Breast epithelium (tissue), 3 donors: Measurements from ENCODE around the gene URM1.

Experiments used
- POLR2A ChIP-seq: fragments of 450-650 bp; IDR thresholded peaks from one replicate; pipeline ENCODE4 v1.6.1; 2016; ENCODE audit warnings: antibody characterized with exemption, mild to moderate bottlenecking, moderate library complexity
- POLR2AphosphoS5 ChIP-seq, 3 donors: sonication (generic); formaldehyde crosslinking; IDR thresholded peaks; one replicate each; pipeline ENCODE4 v1.6.1; 2017; ENCODE audit warnings: antibody characterized with exemption in 3 of 3
- TF ChIP-seq, protein P1 (sequence below), 3 donors: fragments of 450-650 bp; IDR thresholded peaks; one replicate each; pipeline ENCODE4 v1.5.1; 2016 to 2017; ENCODE audit warnings: antibody characterized with exemption in 3 of 3, mild to moderate bottlenecking in 3 of 3, moderate library complexity in 3 of 3

DNA sequence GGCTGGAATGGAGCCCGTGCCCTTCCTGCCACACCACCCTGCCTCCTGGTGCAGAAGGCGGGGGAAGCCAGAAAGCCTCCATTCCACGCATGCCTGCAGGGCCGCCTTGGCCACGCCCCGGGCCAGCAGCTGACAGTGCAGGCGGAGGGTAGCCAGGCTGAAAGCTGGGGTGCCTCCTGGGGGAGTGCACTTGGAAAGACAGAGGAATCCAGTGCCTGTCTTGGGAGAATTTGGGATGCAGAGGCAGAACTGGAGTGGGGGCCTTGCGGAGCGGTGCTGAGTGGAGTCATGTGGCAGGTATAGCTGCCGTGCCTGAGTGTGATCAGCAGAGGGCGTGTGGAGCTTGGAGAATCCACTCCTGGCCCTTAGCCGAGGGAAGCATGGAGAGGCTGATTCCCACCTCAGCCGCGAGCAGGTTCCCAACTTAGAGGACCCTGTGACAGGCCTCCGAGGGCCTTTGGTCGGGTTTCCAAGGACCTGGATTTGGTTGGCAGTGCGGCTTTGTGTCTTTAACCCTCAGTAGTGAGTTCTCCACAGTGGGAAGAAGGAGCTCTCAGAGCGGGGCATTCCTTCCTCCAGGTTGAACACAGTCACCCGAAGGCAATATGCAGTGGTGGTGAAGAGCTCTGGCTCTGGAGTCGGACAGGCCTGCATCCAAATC lies 9.1 kb upstream of the URM1 start:
- TF ChIP-seq, protein P1, sequence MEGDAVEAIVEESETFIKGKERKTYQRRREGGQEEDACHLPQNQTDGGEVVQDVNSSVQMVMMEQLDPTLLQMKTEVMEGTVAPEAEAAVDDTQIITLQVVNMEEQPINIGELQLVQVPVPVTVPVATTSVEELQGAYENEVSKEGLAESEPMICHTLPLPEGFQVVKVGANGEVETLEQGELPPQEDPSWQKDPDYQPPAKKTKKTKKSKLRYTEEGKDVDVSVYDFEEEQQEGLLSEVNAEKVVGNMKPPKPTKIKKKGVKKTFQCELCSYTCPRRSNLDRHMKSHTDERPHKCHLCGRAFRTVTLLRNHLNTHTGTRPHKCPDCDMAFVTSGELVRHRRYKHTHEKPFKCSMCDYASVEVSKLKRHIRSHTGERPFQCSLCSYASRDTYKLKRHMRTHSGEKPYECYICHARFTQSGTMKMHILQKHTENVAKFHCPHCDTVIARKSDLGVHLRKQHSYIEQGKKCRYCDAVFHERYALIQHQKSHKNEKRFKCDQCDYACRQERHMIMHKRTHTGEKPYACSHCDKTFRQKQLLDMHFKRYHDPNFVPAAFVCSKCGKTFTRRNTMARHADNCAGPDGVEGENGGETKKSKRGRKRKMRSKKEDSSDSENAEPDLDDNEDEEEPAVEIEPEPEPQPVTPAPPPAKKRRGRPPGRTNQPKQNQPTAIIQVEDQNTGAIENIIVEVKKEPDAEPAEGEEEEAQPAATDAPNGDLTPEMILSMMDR (IDR thresholded peaks at IDR 0.05) = peak; percentile 76 to 89 (median 83)
- TF ChIP-seq POLR2AphosphoS5 (IDR thresholded peaks at IDR 0.05) (peak in 1 of 3 donors; percentile 57), POLR2A (no peak)
